CD4-positive, alpha-beta memory T cell (primary cell): Measurements from ENCODE around the gene WDR45. TPM values are rescaled to one million over a fixed set of nuclear protein-coding genes. Genes with fewer than 3 reads are reported as not detected.

Experiments
- CTCF ChIA-PET: fragments of 350-600 bp; sonication (Branson Sonifier 250); formaldehyde crosslinking; loops from one replicate; lab custom pipeline; 2021; ENCODE audit warnings: inconsistent platforms; ENCODE audit not compliant: partially characterized antibody; lab: Charles Lee
- POLR2A ChIA-PET: fragments of 350-600 bp; sonication (Branson Sonifier 250); formaldehyde crosslinking; loops from one replicate; lab custom pipeline; 2021; ENCODE audit not compliant: partially characterized antibody; lab: Charles Lee
- DNase-seq, 5 donors: peaks; one replicate each; pipeline versions ENCODE4 v3.0.0 to v3.0.0-alpha.2; 2020 to 2022; ENCODE audit warnings: mixed read lengths in 1 of 5
- H3K27ac ChIP-seq: one replicate; pipeline ENCODE4 v1.7.0; 2013; ENCODE audit warnings: low read depth, low read length
- H3K27me3 ChIP-seq: 2 replicates; pipeline ENCODE4 v1.7.0; 2013; ENCODE audit warnings: mild to moderate bottlenecking, low read length, moderate library complexity; ENCODE audit not compliant: insufficient read depth
- H3K36me3 ChIP-seq: 2 replicates; pipeline ENCODE4 v1.7.0; 2013; ENCODE audit warnings: mild to moderate bottlenecking, low read length, moderate library complexity; ENCODE audit not compliant: insufficient read depth
- H3K4me1 ChIP-seq: 2 replicates; pipeline ENCODE4 v1.7.0; 2013; ENCODE audit warnings: mild to moderate bottlenecking, low read length, moderate library complexity; ENCODE audit not compliant: insufficient read depth
- H3K4me3 ChIP-seq, 2 donors: one replicate each; pipeline ENCODE4 v1.7.0; 2013; ENCODE audit warnings: low read length in 2 of 2, mild to moderate bottlenecking in 1 of 2
- H3K9me3 ChIP-seq, 2 donors: one replicate each; pipeline ENCODE4 v1.7.0; 2013; ENCODE audit warnings: low read length in 2 of 2, control low read depth in 1 of 2; ENCODE audit not compliant: control insufficient read depth in 1 of 2
- H3K27ac Mint-ChIP-seq, 7 donors: one replicate each; pipeline ENCODE4 v1.8.0; 2020 to 2021; ENCODE audit warnings: mixed read lengths in 7 of 7, mild to moderate bottlenecking in 6 of 7, inconsistent platforms in 3 of 7, moderate library complexity in 3 of 7
- H3K27me3 Mint-ChIP-seq, 2 donors: one replicate each; pipeline ENCODE4 v1.8.0; 2020 to 2021; ENCODE audit warnings: mixed read lengths in 2 of 2
- H3K36me3 Mint-ChIP-seq, 2 donors: one replicate each; pipeline ENCODE4 v1.8.0; 2020 to 2021; ENCODE audit warnings: mixed read lengths in 2 of 2, inconsistent platforms in 1 of 2, mild to moderate bottlenecking in 1 of 2
- H3K4me1 Mint-ChIP-seq, 4 donors: one replicate each; pipeline ENCODE4 v1.8.0; 2020 to 2021; ENCODE audit warnings: mixed read lengths in 4 of 4, mild to moderate bottlenecking in 1 of 4
- H3K4me3 Mint-ChIP-seq, 8 donors: one replicate each; pipeline ENCODE4 v1.8.0; 2020 to 2021; ENCODE audit warnings: mixed read lengths in 8 of 8, mild to moderate bottlenecking in 7 of 8, moderate library complexity in 6 of 8, inconsistent platforms in 3 of 8
- H3K9me3 Mint-ChIP-seq, 8 donors: one replicate each; pipeline ENCODE4 v1.8.0; 2020 to 2021; ENCODE audit warnings: mixed read lengths in 8 of 8, mild to moderate bottlenecking in 5 of 8, inconsistent platforms in 3 of 8, moderate library complexity in 1 of 8
- intact Hi-C: fragments of 100-400 bp; cut with micrococcal nuclease; formaldehyde crosslinking; loops from one replicate; pipeline ENCODE4 v1.15.1; 2023
- polyA plus RNA-seq, 2 donors: library from polyadenylated mRNA; unstranded; fragments of 300-500 nt; fragmentation: Illumina TruSeq; gene quantifications; one replicate each; pipeline ENCODE4 v1.2.3, GENCODE V29; 2021
- total RNA-seq, 2 experiments: library from RNA; stranded (reverse); gene quantifications; one replicate each; pipeline ENCODE4 v1.2.3, GENCODE V29; 2021

WDR45 gene
- total and polyA plus RNA-seq, 4 experiments from 2014 or later: 43.2 to 126 (median 79.6) TPM

GRCh38 chrX:49061916-49062315 is 17.8 kb downstream of the WDR45 start:
- POLR2A ChIA-PET: no interaction called here

GRCh38 chrX:49061490-49061889 is 18.2 kb downstream of the WDR45 start:
- H3K27ac Mint-ChIP-seq: no peak overlapping the region
- no peaks in the 10 kb centered on the region for H3K27me3 Mint-ChIP-seq
- no peaks in the 10 kb centered on the region for H3K9me3 Mint-ChIP-seq
- no peak overlapping the region for H3K4me3 Mint-ChIP-seq
- POLR2A ChIA-PET: no interaction called here
- Histone ChIP-seq H3K4me1 (no peaks in the 10 kb centered on the region), H3K9me3 (no peaks in the 10 kb centered on the region), H3K27me3 (no peaks in the 10 kb centered on the region), H3K4me3 (no peak overlapping the region), H3K27ac (no peak overlapping the region), H3K36me3 (no peaks in the 10 kb centered on the region)
- no peaks in the 10 kb centered on the region for H3K4me1 Mint-ChIP-seq
- DNase-seq: no peak
- CTCF ChIA-PET: no interaction called here
- intact Hi-C loops: no loop called here
- peaks cover 0 to 7% of the 10 kb centered on the region in 2 donors for H3K36me3 Mint-ChIP-seq

More at GRCh38 chrX:49061916-49062315, 17.8 kb downstream of the WDR45 start:
- Mint-ChIP-seq H3K27me3 (no peaks in the 10 kb centered on the region), H3K36me3 (peaks cover 0 to 7% of the 10 kb centered on the region in 2 donors), H3K4me1 (no peaks in the 10 kb centered on the region), H3K4me3 (no peak overlapping the region), H3K9me3 (no peaks in the 10 kb centered on the region), H3K27ac (no peak overlapping the region)
- no peak overlapping the region for H3K27ac ChIP-seq
- no peaks in the 10 kb centered on the region for H3K36me3 ChIP-seq
- CTCF ChIA-PET: no interaction called here
- no peak for DNase-seq
- H3K27me3 ChIP-seq: no peaks in the 10 kb centered on the region
- no peak overlapping the region for H3K4me3 ChIP-seq
- H3K4me1 ChIP-seq: no peaks in the 10 kb centered on the region
- intact Hi-C loops: no loop called here
- no peaks in the 10 kb centered on the region for H3K9me3 ChIP-seq

- Histone ChIP-seq H3K4me3 (no peak overlapping the region), H3K27me3 (no peaks in the 10 kb centered on the region), H3K36me3 (no peaks in the 10 kb centered on the region), H3K27ac (no peak overlapping the region), H3K4me1 (no peaks in the 10 kb centered on the region), H3K9me3 (no peaks in the 10 kb centered on the region)
- ChIA-PET POLR2A (interaction anchor here (0.7 kb wide), 1 partner anchor 18 kb away, joined by 4 read pairs; the partner anchor contains the start of gene WDR45), CTCF (no interaction called here)
- DNase-seq: no peak
- no peaks in the 10 kb centered on the region for H3K27me3 Mint-ChIP-seq
- peaks cover 0 to 2% (median under 1%) of the 10 kb centered on the region in 4 donors for H3K4me1 Mint-ChIP-seq
- intact Hi-C loops: no loop called here
- H3K27ac Mint-ChIP-seq: peak overlapping the region in 1 of 7 donors; percentile 31
- no peak overlapping the region for H3K4me3 Mint-ChIP-seq
- H3K36me3 Mint-ChIP-seq: peaks cover 0 to 7% of the 10 kb centered on the region in 2 donors
- H3K9me3 Mint-ChIP-seq: no peaks in the 10 kb centered on the region
Measured at GRCh38 chrX:49060914-49061313, 18.8 kb downstream of the WDR45 start.

GRCh38 chrX:49059681-49060085 is 20.0 kb downstream of the WDR45 start:
- H3K4me3 Mint-ChIP-seq: no peak overlapping the region
- H3K27ac Mint-ChIP-seq: no peak overlapping the region
- no peaks in the 10 kb centered on the region for H3K9me3 Mint-ChIP-seq
- DNase-seq: no peak
- intact Hi-C loops: no loop called here
- H3K9me3 ChIP-seq: no peaks in the 10 kb centered on the region
- no peaks in the 10 kb centered on the region for H3K27me3 Mint-ChIP-seq
- ChIA-PET CTCF (no interaction called here), POLR2A (interaction anchor here (1.5 kb wide), 1 partner anchor 20 kb away, joined by 4 read pairs; the partner anchor contains the start of gene WDR45)
- H3K27ac ChIP-seq: no peak overlapping the region
- peaks cover 6% of the 10 kb centered on the region for H3K4me1 ChIP-seq
- H3K36me3 ChIP-seq: no peaks in the 10 kb centered on the region
- peaks cover 0 to 7% of the 10 kb centered on the region in 2 donors for H3K36me3 Mint-ChIP-seq
- no peaks in the 10 kb centered on the region for H3K27me3 ChIP-seq
- no peak overlapping the region for H3K4me3 ChIP-seq
- peaks cover 7 to 14% (median 9%) of the 10 kb centered on the region in 4 donors for H3K4me1 Mint-ChIP-seq

- H3K27ac ChIP-seq: no peak overlapping the region
- Mint-ChIP-seq H3K36me3 (peaks cover 0 to 9% of the 10 kb centered on the region in 2 donors), H3K27me3 (no peaks in the 10 kb centered on the region), H3K4me3 (no peak overlapping the region), H3K27ac (no peak overlapping the region), H3K4me1 (peaks cover 11 to 18% (median 14%) of the 10 kb centered on the region in 4 donors), H3K9me3 (no peaks in the 10 kb centered on the region)
- intact Hi-C loops: no loop called here
- peaks cover 11% of the 10 kb centered on the region for H3K4me1 ChIP-seq
- ChIA-PET POLR2A (interaction anchor here (1.5 kb wide), 1 partner anchor 21 kb away, joined by 4 read pairs; the partner anchor contains the start of gene WDR45), CTCF (no interaction called here)
- no peak for DNase-seq
- no peaks in the 10 kb centered on the region for H3K9me3 ChIP-seq
- no peaks in the 10 kb centered on the region for H3K36me3 ChIP-seq
- no peak overlapping the region for H3K4me3 ChIP-seq
- no peaks in the 10 kb centered on the region for H3K27me3 ChIP-seq
Measured at GRCh38 chrX:49059201-49059600, 20.5 kb downstream of the WDR45 start.

- no peak for DNase-seq
- no peaks in the 10 kb centered on the region for H3K27me3 Mint-ChIP-seq
- H3K4me1 ChIP-seq: peaks cover 15% of the 10 kb centered on the region
- ChIA-PET POLR2A (interaction anchor here (1.5 kb wide), 1 partner anchor 21 kb away, joined by 4 read pairs; the partner anchor contains the start of gene WDR45), CTCF (no interaction called here)
- no peaks in the 10 kb centered on the region for H3K27me3 ChIP-seq
- H3K36me3 Mint-ChIP-seq: peaks cover 0 to 9% of the 10 kb centered on the region in 2 donors
- peak within 1 kb of the TSS in 1 of 7 donors; percentile 50 for H3K27ac Mint-ChIP-seq
- no peak within 1 kb of the TSS for H3K27ac ChIP-seq
- H3K4me1 Mint-ChIP-seq: peaks cover 14 to 22% (median 17%) of the 10 kb centered on the region in 4 donors
- no peaks in the 10 kb centered on the region for H3K9me3 ChIP-seq
- no peak within 1 kb of the TSS for H3K4me3 ChIP-seq
- H3K9me3 Mint-ChIP-seq: peaks cover 0 to 2% (median 0%) of the 10 kb centered on the region in 8 donors
- no peak within 1 kb of the TSS for H3K4me3 Mint-ChIP-seq
- intact Hi-C loops: no loop called here
- no peaks in the 10 kb centered on the region for H3K36me3 ChIP-seq
Measured at GRCh38 chrX:49058794-49059193, 20.9 kb downstream of the WDR45 start, which contains the start of gene CCDC120. TSS of gene CCDC120 (plus strand) at chrX:49058999. CDS start at chrX:49062042, 3,043 bp downstream.

GRCh38 chrX:49054073-49054762 is 25.5 kb downstream of the WDR45 start:
- Histone ChIP-seq H3K9me3 (no peaks in the 10 kb centered on the region), H3K4me3 (peak overlapping the region in 1 of 2 donors; percentile 43), H3K36me3 (no peaks in the 10 kb centered on the region), H3K27ac (peak overlapping the region; percentile 78), H3K27me3 (no peaks in the 10 kb centered on the region), H3K4me1 (peaks cover 21% of the 10 kb centered on the region)
- Mint-ChIP-seq H3K36me3 (peaks cover 0 to 2% of the 10 kb centered on the region in 2 donors), H3K9me3 (peaks cover 0 to 2% (median 0%) of the 10 kb centered on the region in 8 donors), H3K27ac (peak overlapping the region; percentile 82 to 98 (median 93)), H3K4me3 (peak overlapping the region; percentile 79 to 89 (median 84)), H3K4me1 (peaks cover 18 to 32% (median 24%) of the 10 kb centered on the region in 4 donors), H3K27me3 (no peaks in the 10 kb centered on the region)
- POLR2A ChIA-PET: no interaction called here
- CTCF ChIA-PET: no interaction called here
- intact Hi-C loops: no loop called here
- no peak for DNase-seq
